H1 (cell line): Measurements from ENCODE around the gene NPPA. TPM values are rescaled to one million over a fixed set of nuclear protein-coding genes. Genes with fewer than 3 reads are reported as not detected.

Experiments used
- CTCF ChIA-PET: fragments of 300-600 bp; sonication (Branson Sonifier 250); formaldehyde crosslinking; loops from one replicate; lab custom pipeline; 2021; ENCODE audit not compliant: partially characterized antibody; lab: Charles Lee
- POLR2A ChIA-PET: fragments of 300-600 bp; sonication (Branson Sonifier 250); formaldehyde crosslinking; loops from one replicate; lab custom pipeline; 2021; ENCODE audit warnings: inconsistent platforms; ENCODE audit not compliant: partially characterized antibody; lab: Charles Lee
- DNase-seq, 2 experiments: peaks; one replicate each; pipeline versions ENCODE4 v3.0.0 to v3.0.0-alpha.2; 2010 to 2022; ENCODE audit warnings: low spot score in 2 of 2, low read depth in 1 of 2, mixed read lengths in 1 of 2
- FAIRE-seq: peaks from 2 replicates; lab custom pipeline; 2011; peaks lifted over from hg19 to GRCh38; lab: Jason Lieb, UNC
- H2AFZ ChIP-seq: 2 replicates; pipeline ENCODE4 v1.8.1; 2012; ENCODE audit warnings: low read length, inconsistent platforms
- H2AK5ac ChIP-seq: 2 replicates; pipeline ENCODE4 v1.6.1; 2013; ENCODE audit warnings: low read depth, low read length
- H2BK120ac ChIP-seq: replicated peaks from 2 replicates; pipeline ENCODE3; 2013; ENCODE audit warnings: low read depth, low read length, inconsistent platforms
- H2BK12ac ChIP-seq: 2 replicates; pipeline ENCODE4 v1.6.1; 2013; ENCODE audit warnings: low read depth, low read length
- H2BK15ac ChIP-seq: 2 replicates; pipeline ENCODE4 v1.6.1; 2013; ENCODE audit warnings: low read length
- H2BK20ac ChIP-seq: 2 replicates; pipeline ENCODE4 v1.6.1; 2013; ENCODE audit warnings: low read length
- H2BK5ac ChIP-seq: 2 replicates; pipeline ENCODE4 v1.6.1; 2013; ENCODE audit warnings: low read depth, low read length
- H3K14ac ChIP-seq: 2 replicates; pipeline ENCODE4 v1.6.1; 2013; ENCODE audit warnings: inconsistent platforms; ENCODE audit not compliant: insufficient read length
- H3K18ac ChIP-seq: 2 replicates; pipeline ENCODE4 v1.6.1; 2013; ENCODE audit warnings: low read length; ENCODE audit errors: extremely low read depth
- H3K23ac ChIP-seq: 2 replicates; pipeline ENCODE4 v1.6.1; 2013; ENCODE audit warnings: inconsistent platforms; ENCODE audit not compliant: insufficient read length
- H3K23me2 ChIP-seq: 2 replicates; pipeline ENCODE4 v1.6.1; 2013; ENCODE audit warnings: low read depth, low read length
- H3K27ac ChIP-seq: 2 replicates; pipeline ENCODE4 v1.6.1; 2011; ENCODE audit warnings: low read depth, low read length, inconsistent platforms
- H3K27me3 ChIP-seq, 4 experiments: replicated peaks in 1 of 4; 1 replicate in 1 of 4; 2 replicates in 3 of 4; pipeline versions ENCODE4 v1.6.1 to v1.8.1; 2011 to 2013; ENCODE audit warnings: low read length in 3 of 4, mild to moderate bottlenecking in 3 of 4, inconsistent platforms in 2 of 4, mixed read lengths in 2 of 4, moderate library complexity in 1 of 4; ENCODE audit not compliant: control insufficient read depth in 3 of 4, insufficient read depth in 3 of 4; ENCODE audit errors: extremely low read depth in 1 of 4
- H3K36me3 ChIP-seq, 4 experiments: 2 replicates each; pipeline versions ENCODE4 v1.6.1 to v1.8.1; 2011 to 2013; ENCODE audit warnings: mild to moderate bottlenecking in 4 of 4, low read length in 3 of 4, moderate library complexity in 2 of 4, control low read depth in 1 of 4, inconsistent platforms in 1 of 4; ENCODE audit not compliant: insufficient read depth in 4 of 4, control insufficient read depth in 2 of 4
- H3K4ac ChIP-seq: replicated peaks from 2 replicates; pipeline ENCODE3; 2013; ENCODE audit warnings: low read length, low read depth, mixed read lengths, inconsistent platforms; ENCODE audit not compliant: insufficient read length
- H3K4me1 ChIP-seq, 4 experiments: replicated peaks in 1 of 4; 1 replicate in 1 of 4; 2 replicates in 3 of 4; pipeline versions ENCODE4 v1.6.1 to v1.8.1; 2011 to 2013; ENCODE audit warnings: low read length in 3 of 4, inconsistent platforms in 2 of 4, mixed read lengths in 1 of 4; ENCODE audit not compliant: insufficient read depth in 4 of 4, control insufficient read depth in 3 of 4
- H3K4me2 ChIP-seq, 2 experiments: 2 replicates each; pipeline versions ENCODE4 v1.6.1 to v1.8.1; 2011 to 2013; ENCODE audit warnings: low read depth in 2 of 2, low read length in 2 of 2, control low read depth in 1 of 2, inconsistent platforms in 1 of 2, mild to moderate bottlenecking in 1 of 2; ENCODE audit not compliant: insufficient read depth in 1 of 2
- H3K4me3 ChIP-seq, 4 experiments: fragments of 200-600, 300-600 bp in 1 of 4; sonication (generic), shearing (Covaris generic), sonication (Bioruptor Twin) in 1 of 4; 2 replicates each; pipeline versions ENCODE4 v1.5.1 to v1.8.1; 2011 to 2016; ENCODE audit warnings: low read length in 4 of 4, low read depth in 3 of 4, control low read depth in 2 of 4, inconsistent platforms in 2 of 4, mild to moderate bottlenecking in 2 of 4, mixed read lengths in 1 of 4, moderate library complexity in 1 of 4; ENCODE audit not compliant: insufficient read depth in 2 of 4; ENCODE audit errors: extremely low read depth in 1 of 4
- H3K56ac ChIP-seq: replicated peaks from 2 replicates; pipeline ENCODE3; 2013; ENCODE audit warnings: low read depth, mild to moderate bottlenecking, mixed read lengths, low read length, inconsistent platforms; ENCODE audit not compliant: insufficient read length
- H3K79me1 ChIP-seq: 2 replicates; pipeline ENCODE4 v1.6.1; 2013; ENCODE audit warnings: low read depth, low read length, control low read depth
- H3K79me2 ChIP-seq, 2 experiments: 2 replicates each; pipeline versions ENCODE4 v1.6.1 to v1.8.1; 2012 to 2013; ENCODE audit warnings: low read length in 2 of 2, mild to moderate bottlenecking in 2 of 2, inconsistent platforms in 1 of 2; ENCODE audit not compliant: insufficient read depth in 2 of 2, control insufficient read depth in 1 of 2
- H3K9ac ChIP-seq, 4 experiments: replicated peaks in 1 of 4; 1 replicate in 1 of 4; 2 replicates in 3 of 4; pipeline versions ENCODE4 v1.6.1 to v1.8.1; 2011 to 2013; ENCODE audit warnings: low read depth in 3 of 4, low read length in 3 of 4, control low read depth in 2 of 4, mild to moderate bottlenecking in 2 of 4, moderate library complexity in 2 of 4, inconsistent platforms in 1 of 4; ENCODE audit errors: extremely low read depth in 1 of 4
- H3K9me3 ChIP-seq, 2 experiments: 2 replicates each; pipeline versions ENCODE4 v1.6.1 to v1.8.1; 2012 to 2013; ENCODE audit warnings: mild to moderate bottlenecking in 2 of 2, moderate library complexity in 2 of 2, control low read depth in 1 of 2, inconsistent platforms in 1 of 2, low read depth in 1 of 2, low read length in 1 of 2, mixed read lengths in 1 of 2; ENCODE audit not compliant: insufficient read depth in 2 of 2
- H4K20me1 ChIP-seq, 2 experiments: replicated peaks in 1 of 2; 2 replicates each; pipeline versions ENCODE3 to v1.8.1; 2011 to 2013; ENCODE audit warnings: inconsistent platforms in 2 of 2, low read length in 2 of 2, mild to moderate bottlenecking in 1 of 2; ENCODE audit not compliant: insufficient read depth in 2 of 2, control insufficient read depth in 1 of 2
- H4K5ac ChIP-seq: 2 replicates; pipeline ENCODE4 v1.6.1; 2013; ENCODE audit warnings: low read length, low read depth, mixed read lengths, inconsistent platforms; ENCODE audit not compliant: insufficient read length
- H4K8ac ChIP-seq: 2 replicates; pipeline ENCODE4 v1.8.0; 2013; ENCODE audit warnings: mild to moderate bottlenecking, moderate library complexity, low read length, inconsistent platforms; ENCODE audit not compliant: insufficient read depth; ENCODE audit errors: extremely low read depth
- H4K91ac ChIP-seq: replicated peaks from 2 replicates; pipeline ENCODE3; 2013; ENCODE audit warnings: low read length, mixed read lengths, inconsistent platforms; ENCODE audit not compliant: insufficient read length
- ASH2L ChIP-seq: fragments of 200-600, 300-600 bp; sonication (generic); IDR thresholded peaks from one replicate; pipeline ENCODE4 v1.7.1; 2017; ENCODE audit warnings: low read length
- BACH1 ChIP-seq: IDR thresholded peaks from 2 replicates; pipeline ENCODE4 v1.6.1; 2012; ENCODE audit warnings: low read length, improper control_type of control experiment
- EZH2 ChIP-seq: fragments of 200-600 bp; sonication (generic); IDR thresholded peaks from 2 replicates; pipeline ENCODE4 v1.7.1; 2012; ENCODE audit warnings: low read depth, mild to moderate bottlenecking, moderate library complexity, low read length, inconsistent platforms; ENCODE audit not compliant: severe bottlenecking
- FOSL1 ChIP-seq: IDR thresholded peaks from 2 replicates; pipeline ENCODE4 v1.6.1; 2011; ENCODE audit warnings: mild to moderate bottlenecking, low read depth, low read length, moderate library complexity; ENCODE audit not compliant: insufficient read depth
- HDAC6 ChIP-seq: IDR thresholded peaks from one replicate; pipeline ENCODE4 v1.7.1; 2012; ENCODE audit warnings: low read depth, mild to moderate bottlenecking, inconsistent platforms, low read length, moderate library complexity
- NRF1 ChIP-seq: IDR thresholded peaks from 2 replicates; pipeline ENCODE4 v1.6.1; 2011; ENCODE audit warnings: mild to moderate bottlenecking, low read depth, low read length, improper control_type of control experiment
- PHF8 ChIP-seq: fragments of 200-600 bp; sonication (generic); conservative IDR thresholded peaks from 2 replicates; pipeline ENCODE4 v1.7.1; 2012; ENCODE audit warnings: low read depth, mild to moderate bottlenecking, inconsistent platforms, low read length, moderate library complexity
- POLR2A ChIP-seq, 2 experiments: IDR thresholded peaks; 1 replicate in 1 of 2; 2 replicates in 1 of 2; pipeline ENCODE4 v1.6.1; 2011; ENCODE audit warnings: low read depth in 2 of 2, low read length in 2 of 2, mild to moderate bottlenecking in 2 of 2; ENCODE audit errors: control extremely low read depth in 1 of 2
- SP1 ChIP-seq: IDR thresholded peaks from 2 replicates; pipeline ENCODE4 v1.6.1; 2011; ENCODE audit warnings: low read depth, low read length
- WGBS, 2 experiments: shearing (Covaris generic) in 1 of 2; methylation state at CpG; one replicate each; pipeline versions ENCODE4 v1.1.6 to v1.1.7; 2013 to 2015; ENCODE audit warnings: low lambda C conversion rate in 2 of 2, mixed read lengths in 2 of 2, inconsistent platforms in 1 of 2, low coverage in 1 of 2, missing lambda C conversion rate in 1 of 2; ENCODE audit not compliant: insufficient replicate concordance in 2 of 2, insufficient coverage in 1 of 2, insufficient read length in 1 of 2; ENCODE audit errors: extremely low coverage in 1 of 2, missing lambda C conversion rate in 1 of 2; 5-methylcytosine and 5-hydroxymethylcytosine counted together
- polyA plus RNA-seq, 7 experiments: library from polyadenylated mRNA; depleted of rRNA in 3 of 7; stranded (reverse) in 5 of 7; unstranded in 2 of 7; fragments of >200 nt in 5 of 7; fragments of 200-250 nt in 2 of 7; gene quantifications; 1 replicate in 5 of 7; 2 replicates in 1 of 7; 4 replicates in 1 of 7; pipeline versions ENCODE4 v1.2.1 to v1.2.3, GENCODE V29; 2011 to 2013; ENCODE audit warnings: missing spikeins in 2 of 7, mixed read lengths in 2 of 7
- total RNA-seq: library from RNA; stranded (reverse); fragmentation: NEBNext Ultra II Directional; extraction: Animal tissue kit (Norgen Biotek cat#: 25700); gene quantifications from 2 replicates; pipeline ENCODE4 v1.2.1, GENCODE V29; 2021
- TF ChIP-seq, protein P1 (sequence below): IDR thresholded peaks from 2 replicates; pipeline ENCODE4 v1.6.1; 2012; ENCODE audit warnings: inconsistent platforms
- TF ChIP-seq, protein P2 (sequence below): IDR thresholded peaks from 2 replicates; pipeline ENCODE4 v1.6.1; 2011; ENCODE audit warnings: low read length, improper control_type of control experiment

NPPA gene
- total and polyA plus RNA-seq, 2 of the 8 experiments (the other 6 are each of a cell fraction or from before 2014, with no cell fraction given) = not detected

- Histone ChIP-seq H4K20me1 (no peaks in the 10 kb centered on the region), H2BK5ac (peak overlapping the region; percentile 64; the same call in 1 of the 2 replicates), H2BK120ac (no peak overlapping the region), H3K79me2 (no peaks in the 10 kb centered on the region), H3K4me3 (no peak overlapping the region), H3K4me1 (peaks cover 0 to 10% (median 8%) of the 10 kb centered on the region in 4 experiments; a peak in 6 of 7 replicates), H4K8ac (peak overlapping the region; percentile 66; the same call in 1 of the 2 replicates), H3K23ac (no peak overlapping the region), H3K18ac (no peak overlapping the region), H2AFZ (peak overlapping the region; percentile 7; the same call in 1 of the 2 replicates), H3K4ac (no peak overlapping the region), H2BK20ac (peak overlapping the region; percentile 43; the same call in 1 of the 2 replicates), H4K5ac (no peak overlapping the region), H3K23me2 (no peaks in the 10 kb centered on the region), H2BK15ac (no peak overlapping the region), H2AK5ac (0 out of 2 replicates have a peak overlapping the region, but pooled peaks have one; percentile 19), H3K36me3 (no peaks in the 10 kb centered on the region), H3K9ac (no peak overlapping the region), H2BK12ac (peak overlapping the region; percentile 10; the same call in 1 of the 2 replicates), H3K27me3 (no peaks in the 10 kb centered on the region), H3K79me1 (no peaks in the 10 kb centered on the region), H3K9me3 (peaks cover 0 to 2% of the 10 kb centered on the region in 2 experiments; a peak in 2 of 4 replicates), H3K56ac (no peak overlapping the region), H3K27ac (no peak overlapping the region), H4K91ac (no peak overlapping the region), H3K4me2 (peak overlapping the region in 1 of 2 experiments; percentile 44; a peak in 1 of 4 replicates), H3K14ac (no peak overlapping the region)
- WGBS, 2 experiments = 64% methylated on average over 13 of the region's 13 CpGs; no CpG with 5 or more reads in 1 of the 2 experiments
- ChIA-PET CTCF (interaction anchor here (0.5 to 6.2 kb wide), 10 partner anchors 9 to 71 kb away, joined by 3 to 46 read pairs (median 8); no protein-coding TSS in a partner anchor), POLR2A (interaction anchor here (0.6 to 9.5 kb wide), 6 partner anchors 10 to 230 kb away, joined by 3 to 109 read pairs (median 4); no protein-coding TSS in a partner anchor)
- DNase-seq (no peak), FAIRE-seq (peak; percentile 48)
- TF ChIP-seq, protein P1, sequence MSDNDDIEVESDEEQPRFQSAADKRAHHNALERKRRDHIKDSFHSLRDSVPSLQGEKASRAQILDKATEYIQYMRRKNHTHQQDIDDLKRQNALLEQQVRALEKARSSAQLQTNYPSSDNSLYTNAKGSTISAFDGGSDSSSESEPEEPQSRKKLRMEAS = peak; percentile 67
- TF ChIP-seq, protein P2, sequence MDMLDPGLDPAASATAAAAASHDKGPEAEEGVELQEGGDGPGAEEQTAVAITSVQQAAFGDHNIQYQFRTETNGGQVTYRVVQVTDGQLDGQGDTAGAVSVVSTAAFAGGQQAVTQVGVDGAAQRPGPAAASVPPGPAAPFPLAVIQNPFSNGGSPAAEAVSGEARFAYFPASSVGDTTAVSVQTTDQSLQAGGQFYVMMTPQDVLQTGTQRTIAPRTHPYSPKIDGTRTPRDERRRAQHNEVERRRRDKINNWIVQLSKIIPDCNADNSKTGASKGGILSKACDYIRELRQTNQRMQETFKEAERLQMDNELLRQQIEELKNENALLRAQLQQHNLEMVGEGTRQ = peak; percentile 74
- TF ChIP-seq PHF8 (no peak), HDAC6 (no peak), FOSL1 (no peak), SP1 (peak; percentile 28; the same call in 1 of the 2 replicates), POLR2A (IDR thresholded peaks at IDR 0.05; ENCODE audit: control extremely low read depth in 1 of 2, low read depth in 2 of 2, low read length in 2 of 2) (no peak), BACH1 (no peak), NRF1 (no peak), ASH2L (no peak), EZH2 (no peak)
Measured at GRCh38 chr1:11882814-11883538, 35.4 kb upstream of the NPPA start.
